Transverse colon (tissue), 4 donors: ENCODE measurements around the gene ATP5PF. TPM values are rescaled to one million over a fixed set of nuclear protein-coding genes. Genes with fewer than 3 reads are reported as not detected.

Experiments
- DNase-seq: peaks from one replicate; pipeline ENCODE4 v3.0.0-alpha.2; 2019
- H3K27ac ChIP-seq, 4 donors: fragments of 200-600 bp; sonication (generic); 2 replicates each; pipeline ENCODE4 v1.5.1; 2016 to 2018; ENCODE audit warnings: inconsistent platforms in 4 of 4
- H3K27me3 ChIP-seq: fragments of 200-600 bp; sonication (generic); 2 replicates; pipeline ENCODE4 v1.5.1; 2017; ENCODE audit warnings: inconsistent platforms
- H3K36me3 ChIP-seq, 4 donors: fragments of 200-600 bp; sonication (generic); 2 replicates each; pipeline ENCODE4 v1.5.1; 2017 to 2019; ENCODE audit warnings: inconsistent platforms in 4 of 4
- H3K4me1 ChIP-seq, 4 donors: fragments of 200-600 bp; sonication (generic); 2 replicates each; pipeline ENCODE4 v1.5.1; 2017 to 2020; ENCODE audit warnings: inconsistent platforms in 4 of 4
- H3K4me3 ChIP-seq, 4 donors: fragments of 200-600 bp; sonication (generic); 1 replicate in 1 of 4; 2 replicates in 3 of 4; pipeline versions ENCODE4 v1.5.1 to v1.6.1; 2017 to 2019; ENCODE audit warnings: inconsistent platforms in 4 of 4
- H3K9me3 ChIP-seq, 2 donors: fragments of 200-600 bp; sonication (generic); 2 replicates each; pipeline ENCODE4 v1.5.1; 2017 to 2019; ENCODE audit warnings: inconsistent platforms in 2 of 2
- CTCF ChIP-seq, 5 experiments: fragments of 200-600 bp in 3 of 5; fragments of 450-650 bp in 2 of 5; sonication (generic) in 3 of 5; IDR thresholded peaks; 1 replicate in 2 of 5; 2 replicates in 3 of 5; pipeline ENCODE4 v1.5.1; 2016 to 2017; ENCODE audit warnings: antibody characterized with exemption in 5 of 5, inconsistent platforms in 3 of 5, mild to moderate bottlenecking in 2 of 5, moderate library complexity in 1 of 5
- EP300 ChIP-seq: sonication (generic); formaldehyde crosslinking; IDR thresholded peaks from one replicate; pipeline ENCODE4 v1.6.1; 2017; ENCODE audit warnings: antibody characterized with exemption, low read depth
- POLR2A ChIP-seq: fragments of 450-650 bp; IDR thresholded peaks from one replicate; pipeline ENCODE4 v1.6.1; 2016; ENCODE audit warnings: antibody characterized with exemption, mild to moderate bottlenecking, moderate library complexity
- POLR2AphosphoS5 ChIP-seq, 3 donors: sonication (generic); formaldehyde crosslinking; IDR thresholded peaks; one replicate each; pipeline ENCODE4 v1.6.1; 2016; ENCODE audit warnings: antibody characterized with exemption in 3 of 3
- WGBS, 2 donors: methylation state at CpG; one replicate each; pipeline ENCODE4 v1.1.5; 2018; ENCODE audit warnings: low coverage in 1 of 2; 5-methylcytosine and 5-hydroxymethylcytosine counted together
- in situ Hi-C, 4 donors: fragments of 200-750 bp; cut with MboI; loops; one replicate each; pipeline versions ENCODE4 v1.15.0 to v1.15.1; 2017; ENCODE audit warnings: low sequenced_read_pairs in 3 of 4, low pct_ligation_motif_present in 1 of 4, low pct_unique_long_range_greater_than_20kb in 1 of 4
- intact Hi-C: fragments of 100-400 bp; cut with DNase I; formaldehyde crosslinking; loops from one replicate; pipeline ENCODE4 v1.15.1; 2023; ENCODE audit warnings: low total_unique reads
- total RNA-seq, 4 donors: library from RNA; depleted of rRNA; stranded (reverse); fragments of >200 nt; gene quantifications; one replicate each; pipeline ENCODE4 v1.1.0, GENCODE V29; 2016

Gene ATP5PF
- total RNA-seq, 4 donors from 2014 or later = 56.9 to 147 (median 78.4) TPM

GRCh38 chr21:25767921-25768320 lies 33.2 kb upstream of the ATP5PF start:
- H3K4me3 ChIP-seq = no peak overlapping the region
- TF ChIP-seq POLR2AphosphoS5 (IDR thresholded peaks at IDR 0.05) = no peak
- no peak for TF ChIP-seq CTCF (IDR thresholded peaks at IDR 0.05)
- TF ChIP-seq EP300 = no peak
- no peak for TF ChIP-seq POLR2A
- no peak overlapping the region for H3K27ac ChIP-seq
- peaks cover 0 to 41% (median 16%) of the 10 kb centered on the region in 4 donors for H3K36me3 ChIP-seq
- DNase-seq = no peak
- intact Hi-C loops = no loop called here
- no peaks in the 10 kb centered on the region for H3K4me1 ChIP-seq
- WGBS, 2 donors = 80 to 83% methylated on average over 3 of the region's 3 CpGs
- H3K9me3 ChIP-seq = no peaks in the 10 kb centered on the region
- H3K27me3 ChIP-seq = no peaks in the 10 kb centered on the region
- in situ Hi-C loops = no loop called here

- H3K9me3 ChIP-seq = no peaks in the 10 kb centered on the region
- 94 to 96% methylated on average over 3 of the region's 3 CpGs for WGBS, 2 donors
- intact Hi-C loops = no loop called here
- no peak overlapping the region for H3K27ac ChIP-seq
- TF ChIP-seq POLR2A = no peak
- TF ChIP-seq EP300 = no peak
- no peak for TF ChIP-seq CTCF (IDR thresholded peaks at IDR 0.05)
- TF ChIP-seq POLR2AphosphoS5 (IDR thresholded peaks at IDR 0.05) = no peak
- H3K4me3 ChIP-seq = no peak overlapping the region
- H3K4me1 ChIP-seq = no peaks in the 10 kb centered on the region
- no peak for DNase-seq
- H3K27me3 ChIP-seq = no peaks in the 10 kb centered on the region
- H3K36me3 ChIP-seq = peaks cover 0 to 58% (median 26%) of the 10 kb centered on the region in 4 donors
- in situ Hi-C loops = no loop called here
These were observed 29.4 kb upstream of the ATP5PF start for GRCh38 chr21:25764065-25764464.

- intact Hi-C loops = no loop called here
- DNase-seq = no peak
- H3K27ac ChIP-seq = no peak overlapping the region
- H3K36me3 ChIP-seq = peaks cover 0 to 62% (median 26%) of the 10 kb centered on the region in 4 donors
- H3K9me3 ChIP-seq = no peaks in the 10 kb centered on the region
- TF ChIP-seq CTCF (IDR thresholded peaks at IDR 0.05) (no peak), EP300 (no peak), POLR2A (no peak), POLR2AphosphoS5 (IDR thresholded peaks at IDR 0.05) (no peak)
- 87 to 100% methylated on average over 1 of the region's 1 CpG for WGBS, 2 donors
- H3K4me3 ChIP-seq = no peak overlapping the region
- no peaks in the 10 kb centered on the region for H3K27me3 ChIP-seq
- in situ Hi-C loops = no loop called here
- H3K4me1 ChIP-seq = no peaks in the 10 kb centered on the region
These were observed 26.0 kb upstream of the ATP5PF start for GRCh38 chr21:25760677-25761076.

GRCh38 chr21:25760061-25760460 lies 25.4 kb upstream of the ATP5PF start:
- Histone ChIP-seq H3K27ac (no peak overlapping the region), H3K9me3 (no peaks in the 10 kb centered on the region), H3K4me1 (no peaks in the 10 kb centered on the region), H3K4me3 (no peak overlapping the region), H3K27me3 (no peaks in the 10 kb centered on the region), H3K36me3 (peaks cover 0 to 58% (median 26%) of the 10 kb centered on the region in 4 donors)
- DNase-seq = no peak
- in situ Hi-C loops = no loop called here
- intact Hi-C loops = no loop called here
- 89 to 90% methylated on average over 3 of the region's 3 CpGs for WGBS, 2 donors
- TF ChIP-seq CTCF (IDR thresholded peaks at IDR 0.05) = no peak
- no peak for TF ChIP-seq EP300
- no peak for TF ChIP-seq POLR2A
- TF ChIP-seq POLR2AphosphoS5 (IDR thresholded peaks at IDR 0.05) = no peak
